ENCODE results near the gene TUBB.

- TF ChIP-seq ARNT (IDR thresholded peaks at IDR 0.05) (no peak), SUZ12 (IDR thresholded peaks at IDR 0.05) (no peak), ZNF384 (IDR thresholded peaks at IDR 0.05) (no peak)
These were observed 38.4 kb upstream of the TUBB start for GRCh38 chr6:30681766-30682142.

Data from HEK293T (cell line).